ENCODE results near the gene EML1. TPM values are rescaled to one million over a fixed set of nuclear protein-coding genes. Genes with fewer than 3 reads are reported as not detected.

The EML1 gene
- total RNA-seq, 1 experiment from 2014 or later, result 12.0 TPM

DNA sequence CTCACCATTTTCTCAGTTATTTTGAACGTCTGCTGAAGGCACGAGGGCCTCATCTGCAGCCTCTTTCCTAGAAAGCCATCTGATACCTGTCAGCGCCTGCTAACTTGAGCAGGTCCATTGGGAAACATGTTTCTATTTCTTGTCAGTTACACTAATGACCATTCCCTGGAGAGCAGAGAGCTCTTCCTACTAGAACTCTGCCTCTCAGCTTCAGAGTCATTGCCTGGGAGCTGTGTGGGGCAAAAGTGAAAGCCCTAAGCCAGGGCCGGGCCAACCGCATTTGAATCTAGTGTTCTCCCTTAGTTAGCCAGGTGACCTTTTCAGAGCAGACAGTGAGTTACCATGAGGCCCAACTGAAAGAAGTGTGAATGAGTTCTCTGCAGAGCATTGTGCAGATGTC, 135.8 kb downstream of the EML1 start:
- ChIA-PET CTCF (no interaction called here), POLR2A (ENCODE audit: unreplicated experiment) (no interaction called here)
- peaks cover 5% of the 10 kb centered on the region for H3K4me1 ChIP-seq (ENCODE audit: insufficient read depth, low read length)
- no peaks in the 10 kb centered on the region for H3K36me3 ChIP-seq (ENCODE audit: low read depth, low read length)
- H3K27ac ChIP-seq (ENCODE audit: low read length), result no peak overlapping the region
- H3K4me3 ChIP-seq (ENCODE audit: low read length), result no peak overlapping the region
- H3K9me2 ChIP-seq (replicated peaks; ENCODE audit: low read length), result no peaks in the 10 kb centered on the region
- H4K20me1 ChIP-seq (ENCODE audit: low read length), result no peaks in the 10 kb centered on the region
- BruUV-seq (replicated peaks), result no TSS peak
- intact Hi-C loops (cut with micrococcal nuclease), result no loop called here
- no peaks in the 10 kb centered on the region for H3F3A ChIP-seq (ENCODE audit: low read length, unreplicated experiment)
- H3K27me3 ChIP-seq (ENCODE audit: low read length), result no peaks in the 10 kb centered on the region
- H3K9ac ChIP-seq (ENCODE audit: low read length), result no peak overlapping the region
- ATAC-seq, result no peak
- TF ChIP-seq EZH2 (IDR thresholded peaks at IDR 0.05; ENCODE audit: low read length, unreplicated experiment) (no peak), EZH2phosphoT487 (IDR thresholded peaks at IDR 0.05; ENCODE audit: borderline replicate concordance, low read length) (no peak), CTCF (conservative IDR thresholded peaks at IDR 0.05; ENCODE audit: low read depth, low read length) (no peak)
- no peaks in the 10 kb centered on the region for H3K9me3 ChIP-seq (ENCODE audit: low read length)
- no peak overlapping the region for H2AFZ ChIP-seq (ENCODE audit: low read length)
- H3K79me2 ChIP-seq (ENCODE audit: low read length), result no peaks in the 10 kb centered on the region
- no peak overlapping the region for H3K4me2 ChIP-seq (ENCODE audit: low read length)
- DNase-seq, result no peak

DNA sequence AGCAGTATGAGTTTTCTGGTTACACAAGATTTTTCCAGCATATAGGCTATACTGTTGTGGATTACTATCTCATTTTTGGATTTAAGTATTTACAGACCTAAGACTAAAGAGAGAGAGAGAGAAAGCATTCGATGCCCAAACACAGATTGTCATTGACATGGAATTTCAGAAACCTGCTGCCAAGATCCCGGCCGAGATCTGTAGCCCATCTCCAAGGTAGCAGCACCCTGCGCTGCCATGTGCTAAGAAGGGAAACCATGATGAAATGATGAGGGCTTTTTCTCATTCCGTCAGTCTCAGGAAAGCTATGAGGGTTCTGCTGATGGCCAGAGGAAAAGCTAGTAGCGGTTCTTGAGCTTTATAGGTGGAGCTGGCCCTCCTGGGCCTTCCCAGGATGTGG, 136.4 kb downstream of the EML1 start:
- no peak for ATAC-seq
- Histone ChIP-seq H3K4me3 (ENCODE audit: low read length) (no peak overlapping the region), H3K27ac (ENCODE audit: low read length) (no peak overlapping the region), H4K20me1 (ENCODE audit: low read length) (no peaks in the 10 kb centered on the region), H3K79me2 (ENCODE audit: low read length) (no peaks in the 10 kb centered on the region), H3F3A (ENCODE audit: low read length, unreplicated experiment) (no peaks in the 10 kb centered on the region), H3K27me3 (ENCODE audit: low read length) (no peaks in the 10 kb centered on the region), H3K9ac (ENCODE audit: low read length) (no peak overlapping the region), H2AFZ (ENCODE audit: low read length) (no peak overlapping the region), H3K9me3 (ENCODE audit: low read length) (no peaks in the 10 kb centered on the region), H3K4me1 (ENCODE audit: insufficient read depth, low read length) (peaks cover 5% of the 10 kb centered on the region), H3K9me2 (replicated peaks; ENCODE audit: low read length) (no peaks in the 10 kb centered on the region), H3K4me2 (ENCODE audit: low read length) (no peak overlapping the region), H3K36me3 (ENCODE audit: low read depth, low read length) (no peaks in the 10 kb centered on the region)
- CTCF ChIA-PET, result no interaction called here
- intact Hi-C loops (cut with micrococcal nuclease), result no loop called here
- TF ChIP-seq EZH2phosphoT487 (IDR thresholded peaks at IDR 0.05; ENCODE audit: borderline replicate concordance, low read length) (no peak), EZH2 (IDR thresholded peaks at IDR 0.05; ENCODE audit: low read length, unreplicated experiment) (no peak), CTCF (conservative IDR thresholded peaks at IDR 0.05; ENCODE audit: low read depth, low read length) (no peak)
- POLR2A ChIA-PET (ENCODE audit: unreplicated experiment), result no interaction called here
- DNase-seq, result no peak
- BruUV-seq (replicated peaks), result no TSS peak

DNA sequence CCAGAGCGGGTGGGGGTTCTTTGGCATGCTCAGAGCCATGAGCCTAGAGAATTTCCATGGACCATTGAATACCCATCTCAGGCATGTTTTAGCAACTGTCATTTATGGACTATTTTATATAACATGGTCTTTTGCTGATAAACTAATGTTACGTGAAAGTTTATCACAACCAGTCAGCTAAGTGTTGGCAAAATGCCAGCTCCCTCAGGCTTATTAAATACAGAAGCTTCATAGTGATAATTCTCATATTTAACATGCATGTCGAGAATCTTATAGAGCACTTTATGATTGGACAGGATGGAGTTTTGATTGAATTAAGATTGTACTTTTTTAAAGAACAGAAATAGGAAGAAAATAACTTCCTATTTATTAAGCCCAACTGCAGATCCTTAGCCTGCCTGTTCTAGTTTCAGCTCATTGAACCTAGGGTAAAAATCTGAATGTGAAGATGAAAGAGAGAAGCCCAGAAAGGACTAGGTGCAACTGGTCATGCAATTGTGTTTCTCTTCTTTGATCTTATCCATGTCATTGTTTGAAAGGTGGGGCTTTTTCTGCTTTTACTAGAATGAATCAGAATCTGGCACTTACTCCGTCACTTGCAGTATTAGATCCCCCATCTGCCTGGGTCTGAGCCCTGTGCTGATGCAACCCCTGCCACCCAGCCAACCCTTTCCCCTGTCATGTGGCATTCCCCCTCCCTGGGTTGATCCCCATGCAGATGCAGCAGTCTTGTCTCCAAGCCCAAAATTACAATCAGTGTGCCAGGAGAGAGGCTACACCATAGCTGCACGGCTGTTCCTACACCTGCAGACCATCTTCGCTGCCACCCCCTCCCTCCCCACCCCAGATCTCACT, 137.4 kb downstream of the EML1 start:
- no peaks in the 10 kb centered on the region for H3F3A ChIP-seq (ENCODE audit: low read length, unreplicated experiment)
- ChIA-PET POLR2A (ENCODE audit: unreplicated experiment) (no interaction called here), CTCF (no interaction called here)
- DNase-seq (peak; percentile 41), ATAC-seq (peak; percentile 80)
- BruUV-seq (replicated peaks), result no TSS peak
- no peak overlapping the region for H3K27ac ChIP-seq (ENCODE audit: low read length)
- no peaks in the 10 kb centered on the region for H3K9me2 ChIP-seq (replicated peaks; ENCODE audit: low read length)
- H3K4me2 ChIP-seq (ENCODE audit: low read length), result no peak overlapping the region
- no peak overlapping the region for H3K9ac ChIP-seq (ENCODE audit: low read length)
- H3K9me3 ChIP-seq (ENCODE audit: low read length), result no peaks in the 10 kb centered on the region
- H3K79me2 ChIP-seq (ENCODE audit: low read length), result no peaks in the 10 kb centered on the region
- H3K36me3 ChIP-seq (ENCODE audit: low read depth, low read length), result no peaks in the 10 kb centered on the region
- no peak overlapping the region for H3K4me3 ChIP-seq (ENCODE audit: low read length)
- intact Hi-C loops (cut with micrococcal nuclease), result no loop called here
- TF ChIP-seq EZH2phosphoT487 (IDR thresholded peaks at IDR 0.05; ENCODE audit: borderline replicate concordance, low read length) (no peak), CTCF (conservative IDR thresholded peaks at IDR 0.05; ENCODE audit: low read depth, low read length) (no peak), EZH2 (IDR thresholded peaks at IDR 0.05; ENCODE audit: low read length, unreplicated experiment) (no peak)
- no peaks in the 10 kb centered on the region for H4K20me1 ChIP-seq (ENCODE audit: low read length)
- peaks cover 5% of the 10 kb centered on the region for H3K4me1 ChIP-seq (ENCODE audit: insufficient read depth, low read length)
- no peaks in the 10 kb centered on the region for H3K27me3 ChIP-seq (ENCODE audit: low read length)
- no peak overlapping the region for H2AFZ ChIP-seq (ENCODE audit: low read length)

Data from PC-3 (cell line).